ENCODE data around the gene FAM20A. TPM values are rescaled to one million over a fixed set of nuclear protein-coding genes. Genes with fewer than 3 reads are reported as not detected.

Gene FAM20A
- total and polyA plus RNA-seq, 11 donors: 2.6 to 37.9 (median 8.8) TPM

GRCh38 chr17:68611353-68612208, 10.4 kb upstream of the FAM20A start:
- DNase-seq: no peak
- TF ChIP-seq CTCF (IDR thresholded peaks at IDR 0.05) (no peak), POLR2A (IDR thresholded peaks at IDR 0.05) (no peak)
- no peak for ATAC-seq
- no peaks in the 10 kb centered on the region for H3K27me3 ChIP-seq
- no peaks in the 10 kb centered on the region for H3K36me3 ChIP-seq
- WGBS, 4 donors: 63 to 79% (median 76%) methylated on average over 4 of the region's 4 CpGs
- H3K9me3 ChIP-seq: peaks cover 0 to 44% (median 26%) of the 10 kb centered on the region in 12 donors
- H3K27ac ChIP-seq: no peak overlapping the region
- H3K4me3 ChIP-seq: no peak overlapping the region
- intact Hi-C loops (cut with DNase I): loop anchor here in 6 of 10 donors (5.0 to 10.0 kb wide), 6 partner anchors 67 to 437 kb away; no protein-coding TSS in a partner anchor
- peaks cover 0 to 5% (median 0%) of the 10 kb centered on the region in 12 donors for H3K4me1 ChIP-seq

DNA sequence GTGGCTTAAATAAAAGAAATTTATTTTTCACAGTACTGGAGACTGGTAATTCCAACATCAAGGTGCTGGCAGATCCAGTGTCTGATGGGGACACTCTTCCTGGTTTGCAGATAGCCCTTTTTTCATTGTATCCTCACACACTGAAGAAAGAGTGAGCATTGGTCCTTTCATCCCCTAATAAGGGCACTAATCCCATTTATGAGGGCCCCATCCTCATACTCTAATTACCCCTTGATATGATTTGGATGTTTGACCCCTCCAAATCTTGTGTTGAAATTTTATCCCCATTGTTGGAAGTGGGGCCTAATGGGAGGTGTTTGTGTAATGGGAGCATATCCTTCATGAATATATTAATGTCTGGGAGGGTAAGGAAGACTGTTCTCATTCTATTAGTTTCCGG, 9.4 kb upstream of the FAM20A start:
- Histone ChIP-seq H3K27me3 (no peaks in the 10 kb centered on the region), H3K4me1 (peaks cover 0 to 15% (median 0%) of the 10 kb centered on the region in 12 donors), H3K9me3 (peaks cover 0 to 44% (median 26%) of the 10 kb centered on the region in 12 donors), H3K36me3 (no peaks in the 10 kb centered on the region), H3K4me3 (no peak overlapping the region), H3K27ac (no peak overlapping the region)
- no peak for DNase-seq
- WGBS, 4 donors: 88 to 95% (median 94%) methylated on average over 1 of the region's 1 CpG
- no peak for ATAC-seq
- intact Hi-C loops (cut with DNase I): loop anchor here in 6 of 10 donors (5.0 to 10.0 kb wide), 6 partner anchors 66 to 436 kb away; no protein-coding TSS in a partner anchor
- TF ChIP-seq CTCF (IDR thresholded peaks at IDR 0.05) (no peak), POLR2A (IDR thresholded peaks at IDR 0.05) (no peak)

- Histone ChIP-seq H3K9me3 (peaks cover 0 to 44% (median 26%) of the 10 kb centered on the region in 12 donors), H3K27ac (no peak overlapping the region), H3K4me1 (peaks cover 0 to 26% (median 0%) of the 10 kb centered on the region in 12 donors), H3K27me3 (no peaks in the 10 kb centered on the region), H3K36me3 (no peaks in the 10 kb centered on the region), H3K4me3 (no peak overlapping the region)
- intact Hi-C loops (cut with DNase I): loop anchor here in 1 of 10 donors (10.0 kb wide), 1 partner anchor 144 kb away; no protein-coding TSS in a partner anchor
- TF ChIP-seq POLR2A (IDR thresholded peaks at IDR 0.05) (no peak), CTCF (IDR thresholded peaks at IDR 0.05) (no peak)
- 93 to 100% (median 98%) methylated on average over 1 of the region's 1 CpG for WGBS, 4 donors
- DNase-seq: no peak
- ATAC-seq: no peak
These were observed 7.5 kb upstream of the FAM20A start for GRCh38 chr17:68608515-68609130.

All from heart left ventricle (tissue), 16 donors.